ENCODE data around the gene SLX4.

GRCh38 chr16:3562914-3563480, 48.4 kb downstream of the SLX4 start:
- TF ChIP-seq, protein P1, sequence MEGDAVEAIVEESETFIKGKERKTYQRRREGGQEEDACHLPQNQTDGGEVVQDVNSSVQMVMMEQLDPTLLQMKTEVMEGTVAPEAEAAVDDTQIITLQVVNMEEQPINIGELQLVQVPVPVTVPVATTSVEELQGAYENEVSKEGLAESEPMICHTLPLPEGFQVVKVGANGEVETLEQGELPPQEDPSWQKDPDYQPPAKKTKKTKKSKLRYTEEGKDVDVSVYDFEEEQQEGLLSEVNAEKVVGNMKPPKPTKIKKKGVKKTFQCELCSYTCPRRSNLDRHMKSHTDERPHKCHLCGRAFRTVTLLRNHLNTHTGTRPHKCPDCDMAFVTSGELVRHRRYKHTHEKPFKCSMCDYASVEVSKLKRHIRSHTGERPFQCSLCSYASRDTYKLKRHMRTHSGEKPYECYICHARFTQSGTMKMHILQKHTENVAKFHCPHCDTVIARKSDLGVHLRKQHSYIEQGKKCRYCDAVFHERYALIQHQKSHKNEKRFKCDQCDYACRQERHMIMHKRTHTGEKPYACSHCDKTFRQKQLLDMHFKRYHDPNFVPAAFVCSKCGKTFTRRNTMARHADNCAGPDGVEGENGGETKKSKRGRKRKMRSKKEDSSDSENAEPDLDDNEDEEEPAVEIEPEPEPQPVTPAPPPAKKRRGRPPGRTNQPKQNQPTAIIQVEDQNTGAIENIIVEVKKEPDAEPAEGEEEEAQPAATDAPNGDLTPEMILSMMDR (IDR thresholded peaks at IDR 0.05), result no peak
- no peak for TF ChIP-seq POLR2A (IDR thresholded peaks at IDR 0.05)

All from lower leg skin (tissue), 3 donors.